Activated T-helper 1 cell treated with Interleukin-2 at 50 U/mL for 16 hours (primary cell): ENCODE measurements around the gene POU2F1.

Experiments
- DNase-seq: peaks from one replicate; pipeline ENCODE4 v3.0.0-alpha.2; 2020; ENCODE audit warnings: low read depth

Gene POU2F1

GRCh38 chr1:167423684-167424619, 203.3 kb downstream of the POU2F1 start:
- DNase-seq, result no peak

- DNase-seq, result no peak
Measured at GRCh38 chr1:167425482-167425881, 204.8 kb downstream of the POU2F1 start.

GRCh38 chr1:167426716-167427115, 206.0 kb downstream of the POU2F1 start:
- no peak for DNase-seq

- no peak for DNase-seq
Measured at GRCh38 chr1:167427848-167428247, 207.2 kb downstream of the POU2F1 start.

- DNase-seq, result no peak
Measured at GRCh38 chr1:167428395-167428794, 207.7 kb downstream of the POU2F1 start.

GRCh38 chr1:167429612-167430011, 208.9 kb downstream of the POU2F1 start:
- DNase-seq, result no peak

GRCh38 chr1:167430134-167430848, 209.6 kb downstream of the POU2F1 start:
- DNase-seq, result no peak

GRCh38 chr1:167430849-167431242, 210.2 kb downstream of the POU2F1 start:
- DNase-seq, result no peak

GRCh38 chr1:167431261-167431908, 210.7 kb downstream of the POU2F1 start:
- no peak for DNase-seq

GRCh38 chr1:167431909-167432650, 211.4 kb downstream of the POU2F1 start:
- DNase-seq, result no peak

GRCh38 chr1:167432780-167433179, 212.1 kb downstream of the POU2F1 start:
- DNase-seq, result no peak

- DNase-seq, result no peak
Measured at GRCh38 chr1:167433884-167434283, 213.2 kb downstream of the POU2F1 start.

GRCh38 chr1:167434306-167434705, 213.6 kb downstream of the POU2F1 start:
- DNase-seq, result no peak

GRCh38 chr1:167435484-167435883, 214.8 kb downstream of the POU2F1 start:
- DNase-seq, result no peak

- DNase-seq, result no peak
Measured at GRCh38 chr1:167438171-167439138, 217.8 kb downstream of the POU2F1 start.

GRCh38 chr1:167439301-167439988, 218.8 kb downstream of the POU2F1 start:
- no peak for DNase-seq

GRCh38 chr1:167440345-167440744, 219.7 kb downstream of the POU2F1 start:
- DNase-seq, result no peak

GRCh38 chr1:167440776-167441175, 220.1 kb downstream of the POU2F1 start:
- no peak for DNase-seq

- DNase-seq, result no peak
Measured at GRCh38 chr1:167441222-167441621, 220.5 kb downstream of the POU2F1 start.
